Mammary epithelial cell (primary cell): ENCODE measurements around the gene FRMD5.

Source experiments
- EZH2 ChIP-seq: IDR thresholded peaks from 2 replicates; pipeline ENCODE4 v1.6.1; 2012; ENCODE audit warnings: low read length, inconsistent platforms, borderline replicate concordance
- TF ChIP-seq, protein P1 (sequence below), 2 donors: IDR thresholded peaks in 1 of 2; conservative IDR thresholded peaks in 1 of 2; 2 replicates each; pipeline ENCODE4 v1.5.1; 2011 to 2012; ENCODE audit warnings: inconsistent platforms in 2 of 2, low read length in 2 of 2, mild to moderate bottlenecking in 2 of 2, control low read depth in 1 of 2, low read depth in 1 of 2; ENCODE audit not compliant: insufficient read depth in 1 of 2; ENCODE audit errors: extremely low read depth in 1 of 2

GRCh38 chr15:43934480-43934879 is 260.6 kb downstream of the FRMD5 start:
- TF ChIP-seq, protein P1, sequence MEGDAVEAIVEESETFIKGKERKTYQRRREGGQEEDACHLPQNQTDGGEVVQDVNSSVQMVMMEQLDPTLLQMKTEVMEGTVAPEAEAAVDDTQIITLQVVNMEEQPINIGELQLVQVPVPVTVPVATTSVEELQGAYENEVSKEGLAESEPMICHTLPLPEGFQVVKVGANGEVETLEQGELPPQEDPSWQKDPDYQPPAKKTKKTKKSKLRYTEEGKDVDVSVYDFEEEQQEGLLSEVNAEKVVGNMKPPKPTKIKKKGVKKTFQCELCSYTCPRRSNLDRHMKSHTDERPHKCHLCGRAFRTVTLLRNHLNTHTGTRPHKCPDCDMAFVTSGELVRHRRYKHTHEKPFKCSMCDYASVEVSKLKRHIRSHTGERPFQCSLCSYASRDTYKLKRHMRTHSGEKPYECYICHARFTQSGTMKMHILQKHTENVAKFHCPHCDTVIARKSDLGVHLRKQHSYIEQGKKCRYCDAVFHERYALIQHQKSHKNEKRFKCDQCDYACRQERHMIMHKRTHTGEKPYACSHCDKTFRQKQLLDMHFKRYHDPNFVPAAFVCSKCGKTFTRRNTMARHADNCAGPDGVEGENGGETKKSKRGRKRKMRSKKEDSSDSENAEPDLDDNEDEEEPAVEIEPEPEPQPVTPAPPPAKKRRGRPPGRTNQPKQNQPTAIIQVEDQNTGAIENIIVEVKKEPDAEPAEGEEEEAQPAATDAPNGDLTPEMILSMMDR (conservative IDR thresholded peaks at IDR 0.05 in 1 of 2, IDR thresholded peaks at IDR 0.05 in 1 of 2; ENCODE audit: extremely low read depth in 1 of 2, insufficient read depth in 1 of 2, low read depth in 1 of 2, low read length in 2 of 2): no peak
- TF ChIP-seq EZH2: no peak
